ENCODE data around the gene SELENOI. TPM values are rescaled to one million over a fixed set of nuclear protein-coding genes. Genes with fewer than 3 reads are reported as not detected.

The SELENOI gene
- total and polyA plus RNA-seq, 11 donors: 1.9 to 14.9 (median 10.2) TPM

GRCh38 chr2:26335231-26335630 lies 10.7 kb upstream of the SELENOI start:
- no peaks in the 10 kb centered on the region for H3K9me3 ChIP-seq
- no peaks in the 10 kb centered on the region for H3K27me3 ChIP-seq
- no peaks in the 10 kb centered on the region for H3K36me3 ChIP-seq
- no peak overlapping the region for H3K4me3 ChIP-seq
- no peak for DNase-seq
- TF ChIP-seq CTCF (IDR thresholded peaks at IDR 0.05) (no peak), POLR2A (IDR thresholded peaks at IDR 0.05) (no peak)
- 57 to 82% (median 62%) methylated on average over 3 of the region's 3 CpGs for WGBS, 4 donors
- ATAC-seq: no peak
- H3K27ac ChIP-seq: no peak overlapping the region
- intact Hi-C loops (cut with DNase I): loop anchor here in 1 of 10 donors (10.0 kb wide), 1 partner anchor 380 kb away; no protein-coding TSS in a partner anchor
- H3K4me1 ChIP-seq: peaks cover 0 to 3% (median 0%) of the 10 kb centered on the region in 12 donors

GRCh38 chr2:26336719-26337118 lies 9.2 kb upstream of the SELENOI start:
- H3K27ac ChIP-seq: no peak overlapping the region
- no peak overlapping the region for H3K4me3 ChIP-seq
- no peaks in the 10 kb centered on the region for H3K9me3 ChIP-seq
- DNase-seq (no peak), ATAC-seq (no peak)
- H3K27me3 ChIP-seq: no peaks in the 10 kb centered on the region
- TF ChIP-seq CTCF (IDR thresholded peaks at IDR 0.05): no peak
- TF ChIP-seq POLR2A (IDR thresholded peaks at IDR 0.05): no peak
- H3K36me3 ChIP-seq: no peaks in the 10 kb centered on the region
- 86 to 95% (median 89%) methylated on average over 2 of the region's 2 CpGs for WGBS, 4 donors
- intact Hi-C loops (cut with DNase I): loop anchor here in 1 of 10 donors (10.0 kb wide), 1 partner anchor 382 kb away; no protein-coding TSS in a partner anchor
- no peaks in the 10 kb centered on the region for H3K4me1 ChIP-seq

GRCh38 chr2:26337298-26337697 lies 8.6 kb upstream of the SELENOI start:
- Histone ChIP-seq H3K27me3 (no peaks in the 10 kb centered on the region), H3K9me3 (no peaks in the 10 kb centered on the region), H3K4me1 (no peaks in the 10 kb centered on the region), H3K36me3 (no peaks in the 10 kb centered on the region), H3K4me3 (no peak overlapping the region), H3K27ac (no peak overlapping the region)
- DNase-seq (no peak), ATAC-seq (no peak)
- 93 to 98% (median 96%) methylated on average over 2 of the region's 2 CpGs for WGBS, 4 donors
- intact Hi-C loops (cut with DNase I): loop anchor here in 1 of 10 donors (10.0 kb wide), 1 partner anchor 382 kb away; no protein-coding TSS in a partner anchor
- no peak for TF ChIP-seq POLR2A (IDR thresholded peaks at IDR 0.05)
- no peak for TF ChIP-seq CTCF (IDR thresholded peaks at IDR 0.05)

- no peaks in the 10 kb centered on the region for H3K9me3 ChIP-seq
- intact Hi-C loops (cut with DNase I): loop anchor here in 1 of 10 donors (5.0 kb wide), 1 partner anchor 99 kb away; the partner anchor contains the start of genes HADHA and HADHB
- DNase-seq: no peak
- H3K27ac ChIP-seq: no peak overlapping the region
- H3K4me1 ChIP-seq: peaks cover 0 to 12% (median 9%) of the 10 kb centered on the region in 12 donors
- TF ChIP-seq CTCF (IDR thresholded peaks at IDR 0.05) (no peak), POLR2A (IDR thresholded peaks at IDR 0.05) (no peak)
- ATAC-seq: no peak
- WGBS, 4 donors: 92 to 98% (median 96%) methylated on average over 3 of the region's 3 CpGs
- H3K36me3 ChIP-seq: no peaks in the 10 kb centered on the region
- no peak overlapping the region for H3K4me3 ChIP-seq
- no peaks in the 10 kb centered on the region for H3K27me3 ChIP-seq
Measured at GRCh38 chr2:26340831-26341230, 5.1 kb upstream of the SELENOI start.
